ENCODE results near the gene DOK7.

DNA sequence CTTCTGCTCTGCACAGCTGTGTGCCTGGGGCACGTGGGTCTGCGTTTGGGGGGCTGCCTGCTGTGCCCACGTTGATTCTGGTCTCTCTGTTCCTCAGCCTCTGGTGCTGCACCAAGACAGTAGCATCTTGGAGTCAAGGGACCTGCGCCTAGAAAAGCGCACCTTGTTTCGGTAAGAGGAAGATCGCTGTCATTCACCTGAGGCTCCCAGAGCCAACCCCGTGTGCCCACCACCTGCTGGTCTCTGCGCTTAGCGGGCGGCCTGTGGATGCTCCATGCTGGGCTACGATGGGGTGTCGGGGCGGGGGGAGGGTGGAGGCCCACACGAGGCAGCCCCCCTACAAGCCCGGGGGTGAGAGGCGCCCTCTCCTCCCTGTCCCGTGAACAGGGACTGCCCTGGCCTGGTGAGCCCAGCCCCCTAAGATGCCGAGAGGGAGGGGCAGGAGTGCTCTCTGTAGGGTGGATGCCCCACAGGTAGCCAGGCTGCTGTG lies 40.3 kb upstream of the DOK7 start:
- TF ChIP-seq, protein P1, sequence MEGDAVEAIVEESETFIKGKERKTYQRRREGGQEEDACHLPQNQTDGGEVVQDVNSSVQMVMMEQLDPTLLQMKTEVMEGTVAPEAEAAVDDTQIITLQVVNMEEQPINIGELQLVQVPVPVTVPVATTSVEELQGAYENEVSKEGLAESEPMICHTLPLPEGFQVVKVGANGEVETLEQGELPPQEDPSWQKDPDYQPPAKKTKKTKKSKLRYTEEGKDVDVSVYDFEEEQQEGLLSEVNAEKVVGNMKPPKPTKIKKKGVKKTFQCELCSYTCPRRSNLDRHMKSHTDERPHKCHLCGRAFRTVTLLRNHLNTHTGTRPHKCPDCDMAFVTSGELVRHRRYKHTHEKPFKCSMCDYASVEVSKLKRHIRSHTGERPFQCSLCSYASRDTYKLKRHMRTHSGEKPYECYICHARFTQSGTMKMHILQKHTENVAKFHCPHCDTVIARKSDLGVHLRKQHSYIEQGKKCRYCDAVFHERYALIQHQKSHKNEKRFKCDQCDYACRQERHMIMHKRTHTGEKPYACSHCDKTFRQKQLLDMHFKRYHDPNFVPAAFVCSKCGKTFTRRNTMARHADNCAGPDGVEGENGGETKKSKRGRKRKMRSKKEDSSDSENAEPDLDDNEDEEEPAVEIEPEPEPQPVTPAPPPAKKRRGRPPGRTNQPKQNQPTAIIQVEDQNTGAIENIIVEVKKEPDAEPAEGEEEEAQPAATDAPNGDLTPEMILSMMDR (IDR thresholded peaks at IDR 0.05): no peak
- TF ChIP-seq POLR2AphosphoS5 (IDR thresholded peaks at IDR 0.05) (no peak), POLR2A (IDR thresholded peaks at IDR 0.05) (no peak)

Measured in breast epithelium (tissue), 3 donors.